Left kidney (tissue), 8 donors: Measurements from ENCODE around the gene USF1. TPM values are rescaled to one million over a fixed set of nuclear protein-coding genes. Genes with fewer than 3 reads are reported as not detected.

Source experiments
- DNase-seq: peaks from one replicate; pipeline ENCODE4 v3.0.0-alpha.2; 2013
- long read RNA-seq, 8 donors: transcript quantifications; one replicate each; lab custom pipeline, GENCODE V29; 2026
- polyA plus RNA-seq: library from polyadenylated mRNA; unstranded; fragments of 120-200 nt; gene quantifications from one replicate; pipeline ENCODE4 v1.2.1, GENCODE V29; 2013; ENCODE audit not compliant: insufficient read length

The USF1 gene, protein sequence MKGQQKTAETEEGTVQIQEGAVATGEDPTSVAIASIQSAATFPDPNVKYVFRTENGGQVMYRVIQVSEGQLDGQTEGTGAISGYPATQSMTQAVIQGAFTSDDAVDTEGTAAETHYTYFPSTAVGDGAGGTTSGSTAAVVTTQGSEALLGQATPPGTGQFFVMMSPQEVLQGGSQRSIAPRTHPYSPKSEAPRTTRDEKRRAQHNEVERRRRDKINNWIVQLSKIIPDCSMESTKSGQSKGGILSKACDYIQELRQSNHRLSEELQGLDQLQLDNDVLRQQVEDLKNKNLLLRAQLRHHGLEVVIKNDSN
- polyA plus RNA-seq, result 67.9 TPM
- long read RNA-seq, donor 1, transcript USF1-203 (11 exons, 1,807 nt), result major isoform, 5 of 12 reads
- long read RNA-seq, donor 1, partial matches to known transcripts, result 0 of 12 reads
- long read RNA-seq, donor 1, other reads (novel, unspliced or antisense), result 0 of 12 reads
- long read RNA-seq, donor 2, transcript USF1-203 (11 exons, 1,807 nt), result major isoform, 7 of 11 reads
- long read RNA-seq, donor 2, partial matches to known transcripts, result 0 of 11 reads
- long read RNA-seq, donor 2, other reads (novel, unspliced or antisense), result 0 of 11 reads
- long read RNA-seq, donor 3, partial matches to known transcripts, result 0 of 8 reads
- long read RNA-seq, donor 3, other reads (novel, unspliced or antisense), result 0 of 8 reads
- long read RNA-seq, donor 4, partial matches to known transcripts, result 0 of 1 reads
- long read RNA-seq, donor 4, other reads (novel, unspliced or antisense), result 0 of 1 reads
- long read RNA-seq, donor 5, partial matches to known transcripts, result 0 of 10 reads
- long read RNA-seq, donor 5, other reads (novel, unspliced or antisense), result 0 of 10 reads
- long read RNA-seq, donor 6, partial matches to known transcripts, result 0 of 13 reads
- long read RNA-seq, donor 6, other reads (novel, unspliced or antisense), result 0 of 13 reads
- long read RNA-seq, donor 7, transcript USF1-207 (9 exons, 990 nt), result major isoform, 9 of 24 reads
- long read RNA-seq, donor 7, transcript USF1-203 (11 exons, 1,807 nt), result minor isoform, 7 of 24 reads
- long read RNA-seq, donor 7, partial matches to known transcripts, result 0 of 24 reads
- long read RNA-seq, donor 7, other reads (novel, unspliced or antisense), result 0 of 24 reads
- long read RNA-seq, donor 8, partial matches to known transcripts, result 0 of 6 reads
- long read RNA-seq, donor 8, other reads (novel, unspliced or antisense), result 0 of 6 reads

DNA sequence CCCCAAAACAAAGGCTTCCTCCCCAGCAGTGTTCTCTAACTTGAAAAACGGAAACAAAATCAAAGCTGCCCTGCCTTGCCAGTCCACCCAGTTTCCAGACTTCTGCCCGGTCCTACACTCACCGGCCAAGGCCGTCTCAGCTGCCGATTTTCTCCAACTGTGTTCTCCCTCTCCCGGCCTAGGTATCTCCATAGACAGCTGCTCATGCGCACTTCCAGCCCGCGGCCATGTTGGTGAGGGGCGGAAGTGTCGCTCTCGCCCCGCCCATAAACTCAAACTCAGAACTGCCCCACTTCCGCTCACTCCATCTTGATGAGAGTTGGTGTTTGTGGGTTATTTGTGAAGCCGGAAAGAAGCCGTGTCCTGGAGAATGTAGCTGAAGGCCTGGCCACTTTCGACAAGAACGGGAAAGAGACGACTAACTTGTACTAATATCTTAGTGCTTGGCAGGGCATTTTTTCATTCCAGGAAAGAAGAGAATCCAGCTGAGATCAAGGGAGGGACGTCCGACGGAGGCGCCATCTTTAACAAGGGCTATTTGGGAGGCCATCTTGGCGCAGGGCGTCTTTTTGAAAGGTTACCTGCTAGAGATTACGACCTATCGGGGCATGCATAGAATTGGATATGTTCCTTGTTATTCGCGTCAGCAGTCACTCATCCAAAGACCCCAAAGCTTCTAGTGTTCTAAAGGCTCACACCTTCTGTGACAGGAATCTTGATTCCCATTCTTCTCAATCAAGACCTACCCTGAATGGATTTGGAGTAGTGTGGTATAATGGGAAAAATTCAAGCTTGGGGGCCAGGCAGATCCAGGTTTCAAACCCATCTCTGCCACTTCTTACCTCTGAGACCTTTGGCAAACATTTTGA, at the start of gene USF1:
Gene USF1, minus strand, starts transcription at position 242 of the 869 bp plus-strand sequence. CDS start 2,702 bp downstream, outside the sequence.
- DNase-seq, result peak; percentile 97

DNA sequence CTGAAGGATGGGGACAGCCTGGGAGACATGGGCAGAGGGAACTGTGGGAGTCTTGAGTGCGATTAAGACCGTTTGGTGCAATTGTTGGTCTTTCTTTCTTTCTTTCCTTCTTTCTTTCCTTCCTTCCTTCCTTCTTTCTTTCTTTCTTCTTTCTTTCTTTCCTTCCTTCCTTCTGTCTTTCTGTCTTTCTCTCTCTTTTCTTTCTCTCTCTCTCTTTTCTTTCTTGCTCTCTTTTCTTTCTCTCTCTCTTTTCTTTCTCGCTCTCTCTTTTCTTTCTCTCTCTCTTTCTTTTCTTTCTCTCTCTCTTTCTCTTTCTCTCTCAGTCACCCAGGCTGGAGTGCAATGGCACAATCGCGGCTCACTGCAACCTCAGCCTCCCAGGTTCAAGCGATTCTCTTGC, 49.5 kb upstream of the USF1 start:
- DNase-seq, result no peak

DNA sequence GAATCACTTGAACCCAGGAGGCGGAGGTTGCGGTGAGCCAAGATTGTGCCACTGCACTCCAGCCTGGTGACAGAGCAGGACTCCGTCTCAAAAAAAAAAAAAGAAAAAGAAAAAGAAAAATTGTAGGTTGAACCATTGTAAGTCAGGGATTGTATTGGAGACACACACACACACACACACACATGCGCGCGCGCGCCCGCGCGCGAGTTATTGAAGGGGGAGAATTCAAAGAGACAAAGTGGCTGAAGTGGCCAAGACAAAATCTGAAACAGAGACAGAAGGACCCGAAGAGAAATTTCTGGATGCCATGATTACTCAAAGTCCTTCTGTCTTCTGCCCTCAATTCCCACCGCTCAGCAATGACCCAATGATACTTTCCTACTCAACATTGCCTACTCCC, 48.7 kb upstream of the USF1 start:
- DNase-seq, result no peak

DNA sequence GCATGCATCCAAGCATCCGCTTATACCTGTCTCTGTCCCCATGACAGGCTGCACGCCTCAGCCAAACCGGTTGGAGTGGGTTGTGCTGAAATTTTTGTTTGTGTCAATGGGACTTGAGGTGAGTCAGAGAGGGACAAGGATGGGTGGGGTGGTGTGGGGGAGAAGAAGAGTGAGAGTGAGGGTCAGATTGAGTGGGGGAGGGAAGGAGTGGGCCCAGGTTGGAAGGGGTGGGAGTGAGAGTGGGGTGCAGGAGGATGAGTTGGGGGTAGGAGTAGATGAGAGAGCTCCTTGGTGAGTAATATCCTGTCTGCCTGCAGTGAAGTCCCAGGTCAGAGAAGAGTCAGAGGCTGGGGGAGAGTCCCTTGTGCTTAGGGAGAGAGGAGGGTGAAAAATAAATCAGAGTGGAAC, 46.8 kb upstream of the USF1 start:
- no peak for DNase-seq

DNA sequence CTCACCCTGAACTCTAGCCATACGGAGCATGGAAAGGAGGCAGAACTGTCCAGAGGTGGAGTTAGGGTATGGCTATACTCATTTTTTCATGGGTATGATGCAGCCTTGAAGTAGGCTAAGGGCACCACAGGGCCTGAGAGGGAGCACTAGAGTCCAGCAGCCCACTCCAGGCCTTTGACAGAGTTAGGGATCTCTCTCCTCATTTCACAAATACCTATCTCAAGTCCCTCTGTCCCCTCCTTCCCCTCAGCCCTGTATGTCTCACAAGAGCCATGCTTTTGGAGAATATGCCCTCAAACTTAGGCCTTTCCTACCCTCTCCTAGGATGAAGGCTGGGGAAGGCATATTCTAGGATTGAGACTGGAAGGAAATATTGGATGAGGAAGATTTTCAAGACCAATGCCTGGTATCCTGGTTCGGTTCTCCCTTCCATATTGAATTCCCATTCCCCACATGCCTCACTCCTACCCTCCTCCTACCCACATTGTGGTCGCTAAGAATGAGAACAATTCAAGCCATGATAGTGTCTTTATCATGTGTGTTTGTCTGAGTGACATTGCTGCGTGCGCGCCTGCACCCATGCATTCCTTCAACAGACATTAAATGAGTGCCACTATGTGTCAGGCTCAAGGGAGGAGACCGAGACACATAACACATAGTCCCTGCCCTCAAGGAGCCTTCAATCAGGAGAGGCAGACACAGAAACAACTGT, 46.2 kb upstream of the USF1 start:
- no peak for DNase-seq

DNA sequence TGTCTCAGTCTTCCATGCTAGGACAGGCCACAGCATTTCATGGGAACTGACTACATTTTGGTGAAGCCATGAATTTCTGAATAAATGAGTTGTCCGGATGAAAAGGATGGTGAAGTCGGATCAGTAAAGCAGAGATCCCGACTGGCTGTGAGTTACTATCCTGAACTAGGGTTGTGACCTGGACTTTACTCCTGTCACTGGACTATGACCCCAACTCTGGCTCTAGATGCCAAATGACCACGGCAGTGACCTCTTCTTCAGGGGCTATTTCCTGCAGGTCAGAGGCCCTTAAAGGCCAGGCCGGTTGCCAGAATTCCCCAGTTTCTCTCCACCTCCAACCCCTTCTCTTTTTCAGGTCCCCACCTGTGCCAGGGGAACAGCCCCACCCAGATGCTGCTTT, 45.3 kb upstream of the USF1 start:
- no peak for DNase-seq

DNA sequence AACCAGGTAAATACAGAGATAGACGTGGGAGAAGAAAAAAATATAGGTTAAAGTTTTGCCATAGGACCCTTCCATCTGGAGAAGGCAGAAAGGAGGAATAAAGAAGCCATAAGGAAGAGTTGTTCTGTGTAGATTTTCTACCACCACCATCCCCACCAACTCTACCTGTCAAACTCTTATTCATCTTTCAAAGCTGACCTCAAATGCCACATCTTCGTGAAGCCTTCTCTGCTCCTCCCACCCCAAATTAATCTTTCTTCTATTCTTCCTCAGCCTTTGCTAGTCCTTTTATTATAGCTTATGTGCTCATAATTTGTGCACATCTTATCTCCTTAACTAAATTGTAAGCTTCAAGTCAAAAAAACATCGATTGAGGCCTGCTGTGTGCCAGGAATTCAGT, 44.8 kb upstream of the USF1 start:
- no peak for DNase-seq

DNA sequence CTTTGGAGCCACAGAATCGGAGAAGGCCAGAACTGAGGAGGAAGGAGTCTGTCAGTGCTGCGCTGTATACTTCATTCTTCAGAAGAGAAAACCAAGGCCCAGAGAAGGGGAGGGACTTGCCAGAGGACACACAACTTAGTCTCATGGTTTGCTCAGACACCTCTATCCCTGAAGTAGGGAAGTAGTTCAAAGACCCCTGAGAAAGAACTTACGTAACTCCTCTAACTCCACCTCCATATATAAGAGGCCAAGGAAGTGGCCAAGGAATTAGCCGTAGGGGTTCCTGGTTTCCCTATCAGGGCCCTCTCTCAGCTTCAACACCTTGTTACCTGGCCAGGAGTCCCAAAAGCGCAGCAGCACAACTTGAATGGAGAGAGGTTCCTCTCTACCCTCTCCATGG, 44.2 kb upstream of the USF1 start:
- no peak for DNase-seq

DNA sequence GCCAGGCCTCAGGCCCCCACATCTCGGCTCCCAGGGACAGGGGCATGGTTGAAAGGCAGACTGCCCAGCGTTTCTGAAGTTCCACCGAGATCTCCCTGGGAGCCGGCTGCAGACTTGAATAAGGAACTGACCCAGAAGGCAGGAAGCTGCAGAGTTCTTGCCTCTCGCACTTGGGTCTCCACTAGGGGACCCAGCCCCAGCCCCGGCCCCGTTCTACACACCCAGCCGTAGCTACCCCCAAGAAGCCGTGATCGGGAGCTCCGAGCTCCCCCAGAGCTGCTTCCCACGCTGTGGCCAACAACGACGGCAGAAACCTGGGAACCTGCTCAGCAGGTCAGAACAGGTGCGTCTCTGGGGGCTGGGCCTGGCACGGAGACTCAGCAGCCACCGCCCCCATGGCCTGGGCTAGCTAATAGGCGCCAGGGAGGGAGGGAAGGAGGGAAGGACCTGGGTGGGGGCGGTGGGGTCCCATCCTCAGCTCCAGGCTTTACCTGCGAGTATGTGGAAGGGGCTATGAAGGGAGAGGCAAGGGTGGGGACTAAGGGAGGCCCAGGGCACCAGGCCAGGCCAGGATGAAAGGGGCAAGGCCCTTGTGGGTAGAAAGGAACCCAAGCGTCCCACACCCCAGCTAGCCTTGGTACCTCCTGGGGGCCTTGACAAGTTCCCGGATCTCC, 43.6 kb upstream of the USF1 start, which contains the start of gene NECTIN4:
Gene NECTIN4, minus strand, starts transcription at position 308 of the 674 bp plus-strand sequence. Its CDS starts 262 bp downstream, at position 46.
- no peak for DNase-seq

DNA sequence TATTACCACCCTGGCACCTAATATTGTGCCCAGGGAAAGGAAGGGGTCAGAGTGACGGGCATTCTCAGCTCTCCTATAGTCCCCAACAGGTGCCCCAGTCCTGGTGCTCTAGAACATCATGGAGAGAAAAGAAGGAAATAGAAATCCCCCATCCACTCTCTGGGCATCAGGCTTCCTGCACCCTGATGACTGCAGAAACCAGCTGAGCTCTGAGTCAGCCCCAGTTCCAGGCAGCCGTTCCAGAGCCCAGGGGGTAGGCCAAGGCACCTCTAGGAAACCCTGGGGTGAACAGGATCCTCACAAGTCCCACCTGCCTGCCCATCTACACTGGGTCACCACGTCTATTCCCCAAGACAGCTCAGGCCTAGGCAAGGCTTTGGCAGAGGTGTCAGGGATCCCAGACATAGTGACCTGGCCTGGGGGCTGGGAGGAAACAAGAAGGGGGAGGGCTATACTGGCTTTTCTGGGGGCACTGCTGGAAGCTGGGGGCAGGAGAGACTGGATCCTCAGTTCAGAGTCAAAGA, 42.9 kb upstream of the USF1 start:
- DNase-seq, result no peak

DNA sequence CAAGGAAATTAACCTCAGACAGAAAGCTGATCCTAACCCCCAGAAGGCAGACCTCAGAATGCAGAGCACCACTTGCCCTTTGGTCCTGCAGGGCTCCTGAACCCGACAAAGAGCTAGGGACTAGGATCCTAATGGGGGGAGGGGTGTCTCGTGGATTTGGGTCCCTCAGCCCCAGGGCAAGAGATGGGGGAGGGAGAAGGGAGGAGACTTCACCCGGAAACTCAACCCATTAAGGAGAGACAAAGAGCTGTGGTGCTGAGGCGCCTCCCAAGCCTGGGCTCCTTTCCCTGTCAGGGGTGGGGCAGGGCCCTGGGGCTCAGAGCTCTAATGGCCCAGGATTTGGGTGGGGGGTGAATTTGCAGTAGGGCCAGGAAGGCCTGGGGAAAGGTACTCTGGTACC, 40.7 kb upstream of the USF1 start:
- no peak for DNase-seq

DNA sequence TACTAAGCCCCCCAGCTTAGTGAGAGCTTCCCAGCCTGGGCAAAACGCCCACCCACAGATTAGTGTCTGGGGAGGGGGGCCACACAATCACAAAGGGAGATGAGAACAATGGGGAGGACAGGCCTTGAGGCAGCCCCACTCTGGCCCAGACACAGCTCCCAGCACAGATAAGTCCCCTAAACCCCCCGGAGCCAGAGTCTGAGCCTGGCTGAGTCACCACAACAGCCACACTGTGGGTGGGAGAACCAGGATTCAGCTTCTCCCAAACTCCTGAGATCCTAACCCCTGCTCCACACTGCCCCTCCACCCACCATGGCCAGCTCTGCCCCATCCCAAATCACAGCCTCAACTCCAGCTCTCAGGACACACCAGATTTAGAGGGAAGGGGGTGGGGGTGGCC, 39.4 kb upstream of the USF1 start:
- no peak for DNase-seq

DNA sequence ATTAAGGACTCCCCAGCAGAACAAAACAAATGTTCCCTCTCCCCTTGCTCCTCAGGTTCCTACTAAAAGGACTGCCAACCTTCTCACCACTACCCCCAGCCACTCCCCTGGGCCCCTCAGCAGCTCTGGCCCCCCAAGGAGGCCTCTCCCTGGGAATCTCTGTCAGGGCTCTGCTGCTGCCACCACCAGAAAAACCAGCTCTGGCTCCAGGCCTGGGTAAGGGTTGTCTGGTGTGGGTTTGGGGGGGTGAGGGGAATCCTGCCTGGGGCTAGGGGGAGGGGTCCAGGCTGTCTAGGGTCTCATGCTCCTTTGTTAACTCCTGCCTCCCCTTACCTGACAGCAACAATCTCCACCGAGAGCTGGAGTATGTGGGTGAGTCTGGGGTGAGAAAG, 38.8 kb upstream of the USF1 start:
- no peak for DNase-seq

DNA sequence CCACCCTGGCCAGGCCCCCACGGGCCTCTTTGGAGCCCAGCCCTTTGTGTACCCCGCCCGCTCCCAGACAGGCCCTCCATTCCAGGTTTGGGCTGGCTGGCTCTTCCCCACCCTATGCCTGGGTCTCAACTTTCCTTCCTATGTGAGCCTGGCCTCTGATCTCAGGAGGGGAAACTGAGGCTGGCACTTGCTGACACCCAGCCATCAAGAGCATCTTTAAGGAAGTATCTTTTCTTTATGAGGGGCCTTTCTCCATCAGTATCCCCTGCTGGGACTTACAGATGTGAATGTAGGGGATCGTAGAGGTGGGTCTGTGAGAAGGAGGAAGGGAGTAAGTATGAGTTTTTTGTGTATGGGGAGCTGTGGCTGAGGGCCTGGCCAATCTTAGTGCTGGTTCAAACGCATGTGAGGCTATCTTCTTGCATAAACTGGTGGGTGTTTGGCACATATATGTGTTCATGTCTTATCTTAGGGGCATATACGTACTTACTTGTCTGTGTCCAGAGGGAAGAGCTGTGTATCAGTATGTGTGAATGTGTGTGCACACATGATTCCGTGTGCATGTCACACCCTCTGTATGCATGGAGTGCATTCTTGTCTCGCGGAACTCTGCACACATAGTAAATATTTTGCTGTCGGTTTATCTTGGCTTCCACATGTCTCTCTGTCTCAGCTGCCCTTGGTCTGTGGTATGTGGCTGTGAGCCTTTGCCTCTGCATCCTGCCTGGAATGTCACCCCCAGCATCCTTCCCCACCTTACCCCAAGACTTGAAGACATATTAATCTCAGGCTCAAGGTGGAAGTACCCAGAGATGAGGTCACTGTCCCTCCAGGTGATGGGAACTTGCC, 38.2 kb upstream of the USF1 start:
- DNase-seq, result no peak

DNA sequence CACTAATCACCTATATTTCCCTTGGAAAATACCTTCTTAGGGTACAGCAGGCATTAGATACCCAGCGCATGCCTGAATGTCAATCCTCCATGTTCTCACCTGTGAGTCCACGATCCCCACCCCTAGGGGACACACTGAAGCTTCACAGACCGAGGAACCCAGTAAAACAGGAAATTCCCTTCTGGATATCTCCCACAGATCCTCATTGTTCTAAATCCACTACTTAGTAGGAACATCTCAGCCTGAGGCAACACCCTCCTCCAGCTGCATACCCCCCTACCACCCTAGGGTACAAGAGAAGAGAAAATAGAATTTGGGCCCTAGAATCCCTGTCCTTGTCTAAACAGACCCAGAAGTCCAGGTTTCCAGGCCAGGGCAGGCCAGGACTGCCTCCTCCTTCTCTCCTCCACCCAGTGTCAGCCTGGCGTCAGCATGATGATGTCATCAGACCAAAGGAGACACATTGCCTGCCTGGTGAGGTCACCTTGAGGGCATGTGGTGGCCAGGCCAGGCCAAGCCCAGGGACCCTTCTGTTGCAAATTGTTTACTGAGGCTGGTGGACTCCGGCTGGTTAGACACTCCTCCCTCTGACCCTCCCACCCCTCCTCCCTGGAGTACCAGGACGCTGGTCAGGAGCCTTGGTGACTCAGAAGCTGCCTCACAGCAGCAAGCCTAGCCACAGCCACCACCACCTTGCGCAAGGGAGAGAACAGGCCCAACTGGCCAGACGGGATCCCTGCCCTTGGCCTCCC, 37.4 kb upstream of the USF1 start:
- DNase-seq, result no peak

DNA sequence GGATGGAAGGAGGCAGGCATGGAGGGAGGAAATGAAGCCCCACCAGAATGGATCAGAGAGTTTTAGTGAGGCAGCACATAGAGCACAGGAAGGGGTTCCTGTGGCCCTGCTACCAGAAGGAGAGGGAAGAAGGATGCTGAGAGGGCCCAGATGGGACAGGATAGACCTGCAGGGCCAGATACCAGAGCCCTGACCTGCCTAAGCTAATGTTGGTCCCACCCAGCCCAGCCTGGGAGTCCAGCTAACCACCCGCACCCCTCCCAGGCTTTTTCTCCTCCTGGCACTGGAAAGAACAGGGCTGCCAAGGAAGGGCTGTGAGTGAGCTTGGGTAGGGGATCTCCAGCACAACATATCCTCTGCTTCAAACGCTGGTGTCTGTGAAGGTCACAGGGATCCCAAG, 36.7 kb upstream of the USF1 start:
- DNase-seq, result no peak

DNA sequence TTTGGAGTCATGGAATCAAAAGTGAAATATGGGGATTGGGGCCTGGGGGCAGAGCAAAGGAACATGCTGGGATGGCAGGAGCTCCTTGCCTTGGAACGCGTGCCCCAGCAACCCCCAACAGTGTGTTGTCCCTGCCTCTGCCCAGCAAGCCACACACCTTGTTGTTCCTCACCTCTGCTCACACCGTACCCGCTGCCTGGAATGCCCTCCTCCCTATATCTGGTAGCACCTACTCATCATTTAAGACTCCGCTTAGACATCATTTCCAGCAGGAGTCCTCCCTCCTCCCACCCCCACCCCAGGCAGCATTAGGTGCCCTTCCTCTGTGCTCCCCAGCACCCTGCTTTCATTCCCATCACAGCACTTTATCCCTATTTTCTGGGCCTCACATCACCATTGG, 35.7 kb upstream of the USF1 start:
- no peak for DNase-seq
